B cell (primary cell): ENCODE data around the gene TRNP1. TPM values are rescaled to one million over a fixed set of nuclear protein-coding genes. Genes with fewer than 3 reads are reported as not detected.

Experiments
- ATAC-seq: fragments of 200-7000 bp; cut with Tn5 transposase; one replicate; pipeline ENCODE4 v1.10.0; 2021; ENCODE audit warnings: low read depth, mild to moderate bottlenecking, moderate number of reproducible peaks, moderate library complexity
- CTCF ChIA-PET: fragments of 350-600 bp; sonication (Branson Sonifier 250); formaldehyde crosslinking; loops from one replicate; lab custom pipeline; 2021; ENCODE audit warnings: antibody characterized with exemption, inconsistent platforms; lab: Charles Lee
- POLR2A ChIA-PET: fragments of 350-600 bp; sonication (Branson Sonifier 250); formaldehyde crosslinking; loops from one replicate; lab custom pipeline; 2021; ENCODE audit warnings: antibody characterized with exemption; lab: Charles Lee
- DNase-seq: peaks from one replicate; pipeline ENCODE4 v3.0.0; 2013
- H2AFZ ChIP-seq: 2 replicates; pipeline ENCODE4 v1.6.1; 2012; ENCODE audit warnings: mild to moderate bottlenecking, low read depth, low read length; ENCODE audit not compliant: insufficient read depth, poor library complexity, severe bottlenecking
- H3K27ac ChIP-seq, 2 donors: 1 replicate in 1 of 2; 2 replicates in 1 of 2; pipeline ENCODE4 v1.5.1; 2012 to 2013; ENCODE audit warnings: low read length in 2 of 2, mild to moderate bottlenecking in 2 of 2, moderate library complexity in 1 of 2
- H3K27me3 ChIP-seq, 4 experiments: fragments of 200-600 bp in 1 of 4; sonication (generic) in 1 of 4; replicated peaks in 1 of 4; 1 replicate in 2 of 4; 2 replicates in 2 of 4; pipeline versions ENCODE4 v1.6.1 to v1.7.0; 2013 to 2016; ENCODE audit warnings: low read length in 3 of 4, mild to moderate bottlenecking in 2 of 4, mixed read lengths in 1 of 4, moderate library complexity in 1 of 4; ENCODE audit not compliant: insufficient read depth in 4 of 4, control insufficient read depth in 3 of 4; ENCODE audit errors: control extremely low read depth in 1 of 4
- H3K36me3 ChIP-seq, 2 experiments: replicated peaks in 1 of 2; 1 replicate in 1 of 2; 2 replicates in 1 of 2; pipeline versions ENCODE4 v1.6.1 to v1.7.1; 2013; ENCODE audit warnings: low read length in 1 of 2; ENCODE audit not compliant: insufficient read depth in 2 of 2, control insufficient read depth in 1 of 2; ENCODE audit errors: control extremely low read depth in 1 of 2, extremely low read depth in 1 of 2
- H3K4me1 ChIP-seq, 2 donors: fragments of 200-600 bp in 1 of 2; sonication (generic) in 1 of 2; 1 replicate in 1 of 2; 2 replicates in 1 of 2; pipeline versions ENCODE4 v1.5.1 to v1.6.1; 2013 to 2017; ENCODE audit warnings: low read length in 2 of 2; ENCODE audit not compliant: control insufficient read depth in 2 of 2, insufficient read depth in 2 of 2
- H3K4me2 ChIP-seq: replicated peaks from 2 replicates; pipeline ENCODE3; 2012; ENCODE audit warnings: mild to moderate bottlenecking, low read depth, low read length; ENCODE audit not compliant: poor library complexity, severe bottlenecking
- H3K4me3 ChIP-seq, 5 experiments: fragments of 200-600 bp in 1 of 5; sonication (generic) in 1 of 5; 1 replicate in 3 of 5; 2 replicates in 2 of 5; pipeline versions ENCODE4 v1.5.1 to v1.7.0; 2011 to 2016; ENCODE audit warnings: low read length in 4 of 5, mild to moderate bottlenecking in 4 of 5, low read depth in 2 of 5, control low read depth in 1 of 5, moderate library complexity in 1 of 5; ENCODE audit not compliant: insufficient read depth in 1 of 5; ENCODE audit errors: control extremely low read depth in 1 of 5, extremely low read depth in 1 of 5
- H3K79me2 ChIP-seq: fragments of 200-600 bp; sonication (generic); one replicate; pipeline ENCODE4 v1.6.0; 2016; ENCODE audit warnings: low read length; ENCODE audit not compliant: control insufficient read depth, insufficient read depth
- H3K9ac ChIP-seq: fragments of 200-600 bp; sonication (generic); 2 replicates; pipeline ENCODE4 v1.6.1; 2017; ENCODE audit warnings: mild to moderate bottlenecking, low read length, moderate library complexity
- H3K9me3 ChIP-seq, 3 donors: one replicate each; pipeline versions ENCODE4 v1.6.1 to v1.7.1; 2013; ENCODE audit warnings: low read length in 2 of 3; ENCODE audit not compliant: control insufficient read depth in 2 of 3, insufficient read depth in 1 of 3; ENCODE audit errors: control extremely low read depth in 1 of 3
- H4K20me1 ChIP-seq: 2 replicates; pipeline ENCODE4 v1.6.0; 2012; ENCODE audit warnings: mild to moderate bottlenecking, low read length; ENCODE audit not compliant: insufficient read depth, control insufficient read depth, poor library complexity, severe bottlenecking
- H3K27ac Mint-ChIP-seq: one replicate; pipeline ENCODE4 v1.8.0; 2021; ENCODE audit warnings: mixed read lengths
- H3K27me3 Mint-ChIP-seq: one replicate; pipeline ENCODE4 v1.8.0; 2021; ENCODE audit warnings: mixed read lengths
- H3K4me1 Mint-ChIP-seq: one replicate; pipeline ENCODE4 v1.8.0; 2021; ENCODE audit warnings: mixed read lengths
- H3K4me3 Mint-ChIP-seq: one replicate; pipeline ENCODE4 v1.8.0; 2021; ENCODE audit warnings: mixed read lengths
- H3K9me3 Mint-ChIP-seq: one replicate; pipeline ENCODE4 v1.8.0; 2022; ENCODE audit warnings: mixed read lengths; ENCODE audit not compliant: insufficient read depth
- CTCF ChIP-seq: fragments of 200-600 bp; IDR thresholded peaks from one replicate; pipeline ENCODE4 v1.8.0; 2022; ENCODE audit warnings: antibody characterized with exemption, mild to moderate bottlenecking
- EZH2 ChIP-seq: IDR thresholded peaks from 2 replicates; pipeline ENCODE4 v1.6.1; 2012; ENCODE audit warnings: borderline replicate concordance, low read depth, mild to moderate bottlenecking, moderate library complexity, low read length; ENCODE audit not compliant: insufficient read depth, poor library complexity, severe bottlenecking
- WGBS: methylation state at CpG from one replicate; pipeline ENCODE4 v1.1.5; 2013; ENCODE audit warnings: missing lambda C conversion rate; ENCODE audit not compliant: insufficient coverage; 5-methylcytosine and 5-hydroxymethylcytosine counted together
- intact Hi-C: fragments of 100-400 bp; cut with micrococcal nuclease; formaldehyde crosslinking; loops from one replicate; pipeline ENCODE4 v1.10.0; 2022
- polyA plus RNA-seq: library from polyadenylated mRNA; depleted of rRNA; stranded (reverse); fragments of >200 nt; gene quantifications from 2 replicates; pipeline ENCODE4 v1.2.3, GENCODE V29; 2012
- total RNA-seq, 2 donors: library from RNA; stranded (reverse); fragments of 120-200 nt in 1 of 2; gene quantifications; 1 replicate in 1 of 2; 2 replicates in 1 of 2; pipeline versions ENCODE4 v1.2.3 to v1.2.4, GENCODE V29; 2013 to 2022

Gene TRNP1
- total and polyA plus RNA-seq, 2 donors (not counting 1 experiment from before 2014, with no cell fraction given): 0.54 to 2.3 TPM

- H3K27ac Mint-ChIP-seq: peak overlapping the region; percentile 23
These were observed 16.6 kb upstream of the TRNP1 start for GRCh38 chr1:26976621-26977510.

More at GRCh38 chr1:26976621-26977510, 16.6 kb upstream of the TRNP1 start:
- ATAC-seq: no peak
- H3K27me3 ChIP-seq: peaks cover 0 to 4% (median 3%) of the 10 kb centered on the region in 4 experiments
- H2AFZ ChIP-seq: no peak overlapping the region
- no peak for DNase-seq
- H3K9me3 ChIP-seq: no peaks in the 10 kb centered on the region
- H3K4me1 Mint-ChIP-seq: no peaks in the 10 kb centered on the region
- H4K20me1 ChIP-seq: no peaks in the 10 kb centered on the region
- TF ChIP-seq CTCF (no peak), EZH2 (no peak)
- H3K4me1 ChIP-seq: no peaks in the 10 kb centered on the region
- ChIA-PET CTCF (no interaction called here), POLR2A (no interaction called here)
- peaks cover 11% of the 10 kb centered on the region for H3K27me3 Mint-ChIP-seq
- H3K4me3 ChIP-seq: no peak overlapping the region
- no peak overlapping the region for H3K4me2 ChIP-seq
- H3K36me3 ChIP-seq: no peaks in the 10 kb centered on the region
- H3K4me3 Mint-ChIP-seq: no peak overlapping the region
- H3K9ac ChIP-seq: no peak overlapping the region
- intact Hi-C loops: no loop called here
- H3K27ac ChIP-seq: no peak overlapping the region
- no CpG with 5 or more reads among the region's 3 CpGs for WGBS
- no peaks in the 10 kb centered on the region for H3K9me3 Mint-ChIP-seq
- H3K79me2 ChIP-seq: no peaks in the 10 kb centered on the region
